SK-N-MC (cell line): Measurements from ENCODE around the gene UBAP1L.

ENCODE experiments used
- EZH2 ChIP-seq: fragments of 200-600 bp; sonication (generic); IDR thresholded peaks from one replicate; pipeline ENCODE4 v1.6.1; 2017; ENCODE audit warnings: antibody characterized with exemption
- FOXP2 ChIP-seq: optimal IDR thresholded peaks from 2 replicates; pipeline ENCODE3; 2011; ENCODE audit warnings: mild to moderate bottlenecking, moderate library complexity; ENCODE audit not compliant: insufficient read depth; ENCODE audit errors: extremely low read length, control extremely low read depth
- POLR2AphosphoS5 ChIP-seq: IDR thresholded peaks from 2 replicates; pipeline ENCODE4 v1.6.1; 2012; ENCODE audit warnings: mild to moderate bottlenecking, low read depth, low read length, borderline replicate concordance

DNA sequence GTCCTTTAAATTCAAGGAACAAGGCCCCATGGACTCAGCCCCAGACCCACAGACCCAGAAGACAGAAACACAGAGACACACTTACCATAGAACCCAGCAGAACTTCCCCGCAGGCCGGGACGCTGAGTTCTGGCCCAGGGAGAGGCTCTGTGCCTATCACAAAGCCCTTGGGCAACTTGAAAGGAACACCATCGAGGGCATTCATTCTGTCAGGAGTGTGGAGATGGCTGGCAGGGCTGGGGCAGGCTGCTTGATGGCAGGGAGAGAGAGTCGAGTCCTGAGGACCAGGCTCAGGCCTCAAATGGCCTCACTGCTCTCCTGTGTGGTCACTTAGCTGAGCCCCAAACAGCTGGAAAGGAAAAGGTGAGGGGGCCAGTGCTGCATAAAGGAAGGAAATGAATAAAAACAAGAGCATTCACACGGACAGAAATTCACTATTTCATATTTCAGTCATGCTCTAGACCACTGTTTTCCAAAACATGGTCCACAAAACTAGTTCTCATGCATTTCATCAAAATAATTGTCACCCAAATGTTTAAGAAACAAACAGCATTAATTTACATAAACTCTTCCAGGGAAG, 8.9 kb downstream of the UBAP1L start:
- no peak for TF ChIP-seq EZH2
- TF ChIP-seq POLR2AphosphoS5: no peak
- TF ChIP-seq FOXP2: no peak
